ENCODE results near the gene PRLHR.

Gene PRLHR

DNA sequence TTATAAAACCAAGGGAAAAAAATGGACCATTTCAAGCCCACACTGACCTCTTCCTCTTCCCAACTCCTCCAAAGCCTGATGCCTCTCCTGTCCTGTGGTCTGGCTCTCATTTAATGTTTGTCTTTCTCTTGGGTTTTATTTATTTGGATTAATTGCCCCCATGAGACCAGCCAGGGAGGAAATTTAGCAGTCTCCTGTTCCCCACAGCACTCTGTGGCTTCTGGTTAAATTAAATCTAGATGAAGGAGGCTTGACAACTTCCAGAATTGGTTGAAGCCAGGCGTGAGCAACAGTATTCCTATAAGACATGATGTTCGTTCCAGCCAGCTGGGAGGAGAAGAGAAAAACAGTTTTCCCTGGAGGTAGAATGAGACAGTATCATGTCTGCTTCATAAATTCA, 15.1 kb upstream of the PRLHR start:
- Histone ChIP-seq H3K79me2 (ENCODE audit: low read length) (no peaks in the 10 kb centered on the region), H3K36me3 (replicated peaks; ENCODE audit: low read depth, low read length) (no peaks in the 10 kb centered on the region)
- no peak for TF ChIP-seq EZH2phosphoT487 (IDR thresholded peaks at IDR 0.05; ENCODE audit: low read depth)
- TF ChIP-seq CTCF (IDR thresholded peaks at IDR 0.05; ENCODE audit: low read depth, low read length): no peak

DNA sequence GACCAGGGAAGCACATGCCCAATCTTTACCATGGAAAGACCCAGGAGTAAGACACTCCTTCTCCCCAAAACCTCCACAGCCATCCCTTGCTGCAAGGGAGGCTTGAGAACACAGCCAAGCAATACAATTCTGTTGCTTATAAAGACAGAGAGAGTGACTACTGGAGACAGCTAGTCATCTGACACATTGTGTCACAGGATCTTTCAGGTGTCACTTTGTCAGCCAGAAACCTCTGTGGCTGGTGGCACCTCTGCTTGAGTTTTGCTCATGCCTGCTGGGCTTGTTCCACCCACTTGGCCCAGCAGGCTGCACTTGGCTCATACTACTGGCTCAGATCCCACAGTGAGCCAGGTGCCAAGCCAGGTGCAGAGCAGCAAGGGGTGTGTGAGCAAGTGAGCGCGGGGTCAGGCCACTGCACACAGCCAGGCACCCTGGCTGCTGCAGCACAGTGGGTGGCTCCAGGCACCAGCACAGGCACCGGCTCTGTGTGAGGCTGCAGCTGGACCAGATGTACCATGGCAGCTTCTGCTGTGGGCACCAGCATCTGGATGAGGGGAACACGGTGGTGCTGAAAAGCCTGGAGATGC, 12.4 kb upstream of the PRLHR start:
- H3K27ac ChIP-seq (ENCODE audit: low read length): no peak overlapping the region
- no peaks in the 10 kb centered on the region for H3K36me3 ChIP-seq (replicated peaks; ENCODE audit: low read depth, low read length)
- H3K79me2 ChIP-seq (ENCODE audit: low read length): no peaks in the 10 kb centered on the region
- H3K9me3 ChIP-seq (ENCODE audit: insufficient read depth, low read length): no peaks in the 10 kb centered on the region
- H2AFZ ChIP-seq (ENCODE audit: low read depth, low read length): no peak overlapping the region
- H4K20me1 ChIP-seq (ENCODE audit: insufficient read depth, low read length): no peaks in the 10 kb centered on the region
- no peak overlapping the region for H3K9ac ChIP-seq (ENCODE audit: low read length)
- no peak overlapping the region for H3K4me2 ChIP-seq (ENCODE audit: low read length)
- TF ChIP-seq EZH2phosphoT487 (IDR thresholded peaks at IDR 0.05; ENCODE audit: low read depth) (no peak), CTCF (IDR thresholded peaks at IDR 0.05; ENCODE audit: low read depth, low read length) (no peak)
- H3K27me3 ChIP-seq (ENCODE audit: low read depth, low read length): no peaks in the 10 kb centered on the region
- H3K4me3 ChIP-seq (ENCODE audit: low read length): no peak overlapping the region
- no peaks in the 10 kb centered on the region for H3K4me1 ChIP-seq (ENCODE audit: low read length)

More for the DNA sequence above, 15.1 kb upstream of the PRLHR start:
- H2AFZ ChIP-seq (ENCODE audit: low read depth, low read length): no peak overlapping the region
- H3K4me2 ChIP-seq (ENCODE audit: low read length): no peak overlapping the region
- H3K27me3 ChIP-seq (ENCODE audit: low read depth, low read length): no peaks in the 10 kb centered on the region
- no peaks in the 10 kb centered on the region for H3K4me1 ChIP-seq (ENCODE audit: low read length)
- no peak overlapping the region for H3K4me3 ChIP-seq (ENCODE audit: low read length)
- H3K9ac ChIP-seq (ENCODE audit: low read length): no peak overlapping the region
- H3K9me3 ChIP-seq (ENCODE audit: insufficient read depth, low read length): no peaks in the 10 kb centered on the region
- no peak overlapping the region for H3K27ac ChIP-seq (ENCODE audit: low read length)
- H4K20me1 ChIP-seq (ENCODE audit: insufficient read depth, low read length): no peaks in the 10 kb centered on the region

DNA sequence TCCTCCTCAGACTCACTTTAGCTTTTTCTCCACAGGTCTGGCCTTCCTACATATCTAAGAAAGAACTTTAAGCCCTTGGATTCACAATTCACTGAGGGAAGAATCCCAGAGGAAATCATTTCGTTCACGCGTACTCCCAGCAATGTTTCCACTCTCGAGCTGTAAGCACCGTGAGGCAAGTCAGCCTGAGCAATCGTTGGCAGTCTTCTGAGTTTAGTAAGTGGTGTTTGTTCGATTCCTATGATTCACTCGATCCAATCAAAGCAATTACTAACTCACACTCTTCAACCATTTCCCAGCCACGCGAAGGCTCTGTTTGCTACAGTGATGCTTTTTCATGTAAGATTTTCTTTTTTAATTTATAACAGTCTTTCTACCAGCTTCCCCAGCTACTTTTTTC, 10.2 kb upstream of the PRLHR start:
- no peak overlapping the region for H3K9ac ChIP-seq (ENCODE audit: low read length)
- H3K9me3 ChIP-seq (ENCODE audit: insufficient read depth, low read length): no peaks in the 10 kb centered on the region
- no peaks in the 10 kb centered on the region for H4K20me1 ChIP-seq (ENCODE audit: insufficient read depth, low read length)
- no peaks in the 10 kb centered on the region for H3K36me3 ChIP-seq (replicated peaks; ENCODE audit: low read depth, low read length)
- no peak overlapping the region for H2AFZ ChIP-seq (ENCODE audit: low read depth, low read length)
- H3K27ac ChIP-seq (ENCODE audit: low read length): no peak overlapping the region
- H3K4me3 ChIP-seq (ENCODE audit: low read length): no peak overlapping the region
- TF ChIP-seq CTCF (IDR thresholded peaks at IDR 0.05; ENCODE audit: low read depth, low read length) (no peak), EZH2phosphoT487 (IDR thresholded peaks at IDR 0.05; ENCODE audit: low read depth) (no peak)
- no peaks in the 10 kb centered on the region for H3K79me2 ChIP-seq (ENCODE audit: low read length)
- no peak overlapping the region for H3K4me2 ChIP-seq (ENCODE audit: low read length)
- no peaks in the 10 kb centered on the region for H3K4me1 ChIP-seq (ENCODE audit: low read length)
- no peaks in the 10 kb centered on the region; the same call in 1 of the 2 replicates for H3K27me3 ChIP-seq (ENCODE audit: low read depth, low read length)

GRCh38 chr10:118596426-118597124, 1.1 kb upstream of the PRLHR start:
- Histone ChIP-seq H3K9ac (ENCODE audit: low read length) (no peak overlapping the region), H3K79me2 (ENCODE audit: low read length) (no peaks in the 10 kb centered on the region), H4K20me1 (ENCODE audit: insufficient read depth, low read length) (no peaks in the 10 kb centered on the region), H3K36me3 (replicated peaks; ENCODE audit: low read depth, low read length) (no peaks in the 10 kb centered on the region), H3K9me3 (ENCODE audit: insufficient read depth, low read length) (no peaks in the 10 kb centered on the region), H3K4me2 (ENCODE audit: low read length) (no peak overlapping the region), H3K27me3 (ENCODE audit: low read depth, low read length) (no peaks in the 10 kb centered on the region; the same call in 1 of the 2 replicates), H2AFZ (ENCODE audit: low read depth, low read length) (no peak overlapping the region), H3K27ac (ENCODE audit: low read length) (no peak overlapping the region), H3K4me1 (ENCODE audit: low read length) (no peaks in the 10 kb centered on the region), H3K4me3 (ENCODE audit: low read length) (no peak overlapping the region)
- TF ChIP-seq CTCF (IDR thresholded peaks at IDR 0.05; ENCODE audit: low read depth, low read length) (no peak), EZH2phosphoT487 (IDR thresholded peaks at IDR 0.05; ENCODE audit: low read depth) (no peak)
